ENCODE results near the gene RPS19. TPM values are rescaled to one million over a fixed set of nuclear protein-coding genes. Genes with fewer than 3 reads are reported as not detected.

Gene RPS19
- total RNA-seq, 1 experiment from 2014 or later: 3,020 TPM

DNA sequence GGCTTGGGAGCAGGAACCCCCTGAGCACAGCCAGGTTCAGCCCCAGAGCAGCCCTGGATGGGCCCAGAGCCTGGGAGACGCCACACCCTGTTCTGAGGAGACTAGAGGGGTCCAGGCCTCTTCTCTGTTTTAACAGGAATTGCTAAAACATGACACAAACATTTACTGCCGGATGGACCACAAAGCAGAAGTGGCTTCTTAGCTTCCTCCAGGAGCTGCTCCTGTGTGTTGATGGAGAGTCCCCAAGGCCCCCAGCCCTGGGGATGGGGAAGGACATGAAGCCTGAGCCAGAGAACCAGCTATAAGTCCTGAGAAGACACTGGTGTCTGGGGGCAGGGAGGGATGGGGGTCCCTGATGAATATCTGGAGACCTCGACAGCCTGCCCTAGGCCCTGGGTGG, 49.0 kb upstream of the RPS19 start:
- intact Hi-C loops (cut with micrococcal nuclease): no loop called here
- no peak overlapping the region for H3K9ac ChIP-seq (ENCODE audit: low read length)
- DNase-seq (ENCODE audit: low read depth, low spot score) (no peak), ATAC-seq (no peak)
- CTCF ChIA-PET: interaction anchor here (1.6 to 2.0 kb wide), 2 partner anchors 16 to 18 kb away, joined by 6 to 7 read pairs; no protein-coding TSS in a partner anchor
- no peak overlapping the region for H2AFZ ChIP-seq (ENCODE audit: low read depth, low read length, poor library complexity, severe bottlenecking)
- no TSS peak for BruUV-seq (replicated peaks)
- peaks cover 4% of the 10 kb centered on the region; the same call in 1 of the 2 replicates for H3K27me3 ChIP-seq (ENCODE audit: insufficient read depth, low read length)
- no peak overlapping the region for H3K4me2 ChIP-seq (ENCODE audit: low read length)
- H3K9me3 ChIP-seq (ENCODE audit: control insufficient read depth in 1 of 2, insufficient read depth in 1 of 2, low read depth in 1 of 2, low read length in 2 of 2): no peaks in the 10 kb centered on the region
- H3K36me3 ChIP-seq (ENCODE audit: control insufficient read depth in 1 of 2, insufficient read depth in 2 of 2, low read length in 2 of 2): no peaks in the 10 kb centered on the region
- H3K79me2 ChIP-seq (ENCODE audit: insufficient read depth, low read length): no peaks in the 10 kb centered on the region
- TF ChIP-seq POLR2AphosphoS5 (IDR thresholded peaks at IDR 0.05; ENCODE audit: low read depth, low read length): no peak
- no peak for TF ChIP-seq CEBPB (IDR thresholded peaks at IDR 0.05; ENCODE audit: low read depth)
- no peaks in the 10 kb centered on the region for H3K4me1 ChIP-seq (ENCODE audit: control insufficient read depth in 1 of 2, insufficient read depth in 2 of 2, low read length in 2 of 2)
- no peaks in the 10 kb centered on the region for H3K9me2 ChIP-seq (ENCODE audit: insufficient read depth)
- no peaks in the 10 kb centered on the region for H4K20me1 ChIP-seq (ENCODE audit: insufficient read depth)
- POLR2A ChIA-PET: no interaction called here
- RAD21 ChIA-PET (ENCODE audit: low non-redundant PET in 1 of 2, low total read pairs in 2 of 2, uncharacterized antibody in 2 of 2, unreplicated experiment in 2 of 2): no interaction called here
- no peak overlapping the region for H3K4me3 ChIP-seq (replicated peaks in 1 of 2; ENCODE audit: low read depth in 1 of 2, low read length in 2 of 2)
- no peak overlapping the region for H3K27ac ChIP-seq (ENCODE audit: low read depth, low read length)

DNA sequence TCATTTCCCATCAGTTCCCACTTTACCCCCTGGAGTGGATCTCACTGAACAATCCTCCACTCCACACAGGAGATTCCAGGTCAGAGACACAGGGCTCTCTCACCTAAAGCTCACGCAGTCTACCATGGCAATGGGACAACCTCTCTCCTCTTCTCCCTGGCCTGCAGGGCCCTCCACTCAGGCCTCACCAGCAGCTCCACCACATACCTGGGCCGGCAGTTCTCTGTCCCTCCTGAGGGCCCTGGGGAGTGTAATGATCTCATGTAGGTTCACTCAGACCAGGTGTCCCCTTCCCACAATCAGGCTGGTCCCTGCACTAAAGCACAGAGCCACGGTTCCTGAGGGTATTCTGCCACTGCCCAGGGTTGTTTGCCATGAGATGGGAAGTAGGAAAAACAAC, 48.1 kb upstream of the RPS19 start:
- H3K9me3 ChIP-seq (ENCODE audit: control insufficient read depth in 1 of 2, insufficient read depth in 1 of 2, low read depth in 1 of 2, low read length in 2 of 2): no peaks in the 10 kb centered on the region
- ChIA-PET POLR2A (no interaction called here), CTCF (no interaction called here), RAD21 (ENCODE audit: low non-redundant PET in 1 of 2, low total read pairs in 2 of 2, uncharacterized antibody in 2 of 2, unreplicated experiment in 2 of 2) (no interaction called here)
- H3K36me3 ChIP-seq (ENCODE audit: control insufficient read depth in 1 of 2, insufficient read depth in 2 of 2, low read length in 2 of 2): no peaks in the 10 kb centered on the region
- no peak overlapping the region for H3K27ac ChIP-seq (ENCODE audit: low read depth, low read length)
- no peak overlapping the region for H3K4me2 ChIP-seq (ENCODE audit: low read length)
- H3K4me3 ChIP-seq (replicated peaks in 1 of 2; ENCODE audit: low read depth in 1 of 2, low read length in 2 of 2): no peak overlapping the region
- H3K9me2 ChIP-seq (ENCODE audit: insufficient read depth): no peaks in the 10 kb centered on the region
- H3K9ac ChIP-seq (ENCODE audit: low read length): no peak overlapping the region
- no peaks in the 10 kb centered on the region for H4K20me1 ChIP-seq (ENCODE audit: insufficient read depth)
- no peaks in the 10 kb centered on the region for H3K79me2 ChIP-seq (ENCODE audit: insufficient read depth, low read length)
- intact Hi-C loops (cut with micrococcal nuclease): no loop called here
- no peak for DNase-seq (ENCODE audit: low read depth, low spot score)
- no peaks in the 10 kb centered on the region for H3K4me1 ChIP-seq (ENCODE audit: control insufficient read depth in 1 of 2, insufficient read depth in 2 of 2, low read length in 2 of 2)
- BruUV-seq (replicated peaks): no TSS peak
- no peak overlapping the region for H2AFZ ChIP-seq (ENCODE audit: low read depth, low read length, poor library complexity, severe bottlenecking)
- ATAC-seq: no peak
- peaks cover 4% of the 10 kb centered on the region; the same call in 1 of the 2 replicates for H3K27me3 ChIP-seq (ENCODE audit: insufficient read depth, low read length)
- no peak for TF ChIP-seq JUND (IDR thresholded peaks at IDR 0.05)
- TF ChIP-seq EZH2 (IDR thresholded peaks at IDR 0.05): no peak
- no peak for TF ChIP-seq CEBPB (IDR thresholded peaks at IDR 0.05; ENCODE audit: low read depth)
- TF ChIP-seq CTCF (IDR thresholded peaks at IDR 0.05 in 2 of 3, conservative IDR thresholded peaks at IDR 0.05 in 1 of 3; ENCODE audit: borderline replicate concordance in 1 of 3, insufficient read depth in 1 of 3, low read depth in 2 of 3, low read length in 2 of 3): no peak
- no peak for TF ChIP-seq SIN3A (IDR thresholded peaks at IDR 0.05; ENCODE audit: low read depth)
- TF ChIP-seq ZBTB33 (IDR thresholded peaks at IDR 0.05; ENCODE audit: extremely low read depth, insufficient replicate concordance, low read length): no peak
- TF ChIP-seq, protein P1, sequence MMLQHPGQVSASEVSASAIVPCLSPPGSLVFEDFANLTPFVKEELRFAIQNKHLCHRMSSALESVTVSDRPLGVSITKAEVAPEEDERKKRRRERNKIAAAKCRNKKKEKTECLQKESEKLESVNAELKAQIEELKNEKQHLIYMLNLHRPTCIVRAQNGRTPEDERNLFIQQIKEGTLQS (IDR thresholded peaks at IDR 0.05): no peak
- TF ChIP-seq POLR2AphosphoS5 (IDR thresholded peaks at IDR 0.05; ENCODE audit: low read depth, low read length): no peak
- no peak for TF ChIP-seq RAD21 (IDR thresholded peaks at IDR 0.05; ENCODE audit: low read depth)
- no peak for TF ChIP-seq POLR2A (IDR thresholded peaks at IDR 0.05; ENCODE audit: borderline replicate concordance, extremely low read depth, insufficient read depth, insufficient read length)
- TF ChIP-seq ZFX (IDR thresholded peaks at IDR 0.05): no peak
- no peak for TF ChIP-seq FOSL1 (IDR thresholded peaks at IDR 0.05; ENCODE audit: low read depth)
- no peak for TF ChIP-seq MAX (IDR thresholded peaks at IDR 0.05)

All from HCT116 (cell line).